ENCODE results near the gene MPHOSPH9. TPM values are rescaled to one million over a fixed set of nuclear protein-coding genes. Genes with fewer than 3 reads are reported as not detected.

MPHOSPH9 gene
- total RNA-seq: 31.3 and 69.8 TPM in 2 replicates

DNA sequence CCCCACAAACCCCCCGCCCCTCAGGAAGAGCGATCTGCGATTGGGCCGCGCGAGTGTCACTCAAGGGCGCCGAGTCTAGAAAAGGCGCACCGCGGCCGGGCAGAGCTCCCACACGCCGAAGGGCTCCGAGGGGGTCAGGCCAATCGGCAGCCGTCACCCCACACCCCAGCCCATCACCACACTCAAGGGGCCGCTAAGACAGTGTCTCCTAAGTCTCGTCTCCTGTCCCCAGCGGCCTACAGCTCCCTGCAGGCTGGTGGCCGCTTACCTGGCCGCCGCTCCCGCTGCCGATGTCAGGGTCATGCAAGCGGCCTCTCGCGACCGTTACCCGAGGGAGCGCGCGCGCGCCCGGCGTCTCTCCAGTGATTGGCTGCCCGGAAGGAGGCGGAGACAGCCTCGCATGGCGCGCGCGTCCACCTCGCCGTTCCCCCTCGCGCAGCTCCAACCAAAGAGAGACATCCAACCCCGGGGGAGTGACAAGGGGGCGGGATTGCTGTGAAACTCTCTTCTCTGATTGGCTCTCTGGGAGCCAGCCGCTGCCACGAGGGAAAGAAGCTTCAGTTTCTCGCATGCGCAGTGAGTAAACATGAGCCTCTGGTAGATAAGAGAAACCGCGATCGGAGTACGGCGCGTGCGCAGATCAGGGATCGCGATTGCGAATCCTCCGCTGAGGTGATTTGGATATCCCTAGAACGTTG lies at the start of gene MPHOSPH9, which contains the start of gene MTRFR:
Gene MPHOSPH9 (minus strand): TSS at position 335 of the 698 bp plus-strand sequence. CDS start 2,777 bp downstream, outside the sequence.
Gene MTRFR (plus strand): TSS at position 630 of the 698 bp plus-strand sequence. CDS start 20,239 bp downstream, outside the sequence.

DNA sequence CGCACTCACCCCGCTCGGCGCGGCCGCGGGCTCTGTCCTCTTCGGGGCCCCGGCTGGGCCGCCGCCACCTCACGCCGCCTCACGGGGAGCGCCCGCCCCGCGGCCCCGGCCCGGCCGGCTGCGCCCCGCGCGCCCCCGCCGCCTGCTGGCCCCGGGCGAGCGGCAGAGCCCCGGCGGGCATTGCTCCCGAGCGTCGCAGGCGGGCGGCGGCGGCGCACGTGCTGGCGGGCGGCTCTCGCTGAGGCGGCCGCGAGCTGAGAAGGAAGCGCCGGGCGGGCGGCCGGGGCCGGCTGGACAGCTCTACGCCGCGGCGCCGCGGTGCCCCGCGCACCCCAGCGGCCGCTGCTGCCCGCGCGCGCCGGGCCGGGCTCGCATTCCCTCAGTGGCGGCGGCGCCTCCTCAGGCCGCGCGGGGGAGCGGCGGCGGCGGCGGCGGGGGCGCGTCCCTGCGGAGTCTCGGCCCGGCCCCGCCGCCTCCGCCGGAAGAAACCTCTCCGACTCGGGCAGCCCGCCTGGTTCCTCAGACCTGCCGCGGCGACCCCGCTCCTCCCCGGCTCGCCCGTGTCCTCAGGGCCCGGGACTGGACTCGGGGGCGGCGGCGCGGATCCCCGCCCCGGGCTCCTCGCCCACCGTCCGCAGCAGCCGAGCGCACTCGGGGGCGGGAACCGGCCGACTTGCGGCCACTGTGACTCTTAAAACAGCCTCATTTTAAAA lies 82.0 kb downstream of the MPHOSPH9 start, which contains the start of gene PITPNM2:
Gene PITPNM2 (minus strand): TSS at position 347 of the 713 bp plus-strand sequence. CDS start 116,500 bp downstream, outside the sequence.

Other genes starting within 250 kb of the MPHOSPH9 start
- gene PITPNM2, start 82.1 kb downstream of the MPHOSPH9 start, total RNA-seq: 16.3 and 16.5 TPM in 2 replicates
- 7.8 and 13.8 TPM in 2 replicates for gene MTRFR, start 295 bp upstream of the MPHOSPH9 start, total RNA-seq
- gene CDK2AP1, start 38.7 kb upstream of the MPHOSPH9 start, total RNA-seq: 137 and 153 TPM in 2 replicates
- gene SBNO1, start 131.7 kb upstream of the MPHOSPH9 start, total RNA-seq: 23.7 and 30.5 TPM in 2 replicates
- gene KMT5A, start 151.0 kb upstream of the MPHOSPH9 start, total RNA-seq: 56.3 and 61.2 TPM in 2 replicates
- 3.8 and 4.0 TPM in 2 replicates for gene RILPL2, start 203.5 kb upstream of the MPHOSPH9 start, total RNA-seq
- gene SNRNP35, start 225.0 kb upstream of the MPHOSPH9 start, total RNA-seq: 23.8 and 32.4 TPM in 2 replicates